Activated T-cell treated with anti-CD3 and anti-CD28 coated beads, Interleukin-2, amount 50 U/mL, for 4 hours (primary cell): ENCODE measurements around the gene FIGNL1. TPM values are rescaled to one million over a fixed set of nuclear protein-coding genes. Genes with fewer than 3 reads are reported as not detected.
A peak's percentile ranks its signal among the peaks of the same experiment; 100 is the strongest.

Experiments used
- ATAC-seq, 2 donors: fragments of 200-7000 bp; cut with Tn5 transposase; one replicate each; pipeline ENCODE4 v1.10.0; 2021
- DNase-seq: peaks from one replicate; pipeline ENCODE4 v3.0.0-alpha.2; 2020
- H3K27me3 Mint-ChIP-seq: one replicate; pipeline ENCODE4 v1.8.0; 2021; ENCODE audit warnings: low read depth, mixed read lengths
- H3K36me3 Mint-ChIP-seq: one replicate; pipeline ENCODE4 v1.8.0; 2022; ENCODE audit warnings: mixed read lengths; ENCODE audit not compliant: insufficient read depth
- H3K4me1 Mint-ChIP-seq: one replicate; pipeline ENCODE4 v1.8.0; 2021; ENCODE audit warnings: low read depth, mixed read lengths
- H3K4me3 Mint-ChIP-seq: one replicate; pipeline ENCODE4 v1.8.0; 2021; ENCODE audit warnings: mild to moderate bottlenecking, moderate library complexity, mixed read lengths
- H3K9me3 Mint-ChIP-seq: one replicate; pipeline ENCODE4 v1.8.0; 2021; ENCODE audit warnings: mixed read lengths
- total RNA-seq, 3 donors: library from RNA; stranded (reverse); gene quantifications; one replicate each; pipeline ENCODE4 v1.2.1, GENCODE V29; 2021

Gene FIGNL1
- total RNA-seq, 3 donors from 2014 or later, result 27.9 to 40.7 (median 35.1) TPM

DNA sequence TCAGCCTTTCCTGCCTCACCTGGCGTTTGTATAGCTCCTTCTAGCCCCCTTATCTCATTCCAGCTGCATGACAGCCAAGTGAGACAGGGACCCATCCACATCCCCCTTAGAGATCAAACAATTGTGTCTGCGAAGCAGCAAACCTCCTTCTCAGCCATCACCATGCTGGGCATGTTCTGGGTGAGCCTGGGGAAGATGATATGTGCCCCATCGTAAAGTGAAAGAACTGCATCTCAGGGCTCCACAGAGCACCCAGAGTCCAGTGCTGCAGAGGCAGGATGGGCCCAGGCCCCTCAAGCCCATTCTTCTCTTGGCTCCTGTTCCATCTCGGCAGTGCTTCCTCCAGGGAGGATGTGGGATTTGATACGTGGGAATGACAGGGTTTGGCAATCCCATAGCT is 43.2 kb downstream of the FIGNL1 start:
- peaks cover 34% of the 10 kb centered on the region for H3K36me3 Mint-ChIP-seq
- no peak for DNase-seq
- H3K4me1 Mint-ChIP-seq, result peaks cover 89% of the 10 kb centered on the region
- no peaks in the 10 kb centered on the region for H3K9me3 Mint-ChIP-seq
- no peak overlapping the region for H3K4me3 Mint-ChIP-seq
- ATAC-seq, result no peak
- no peaks in the 10 kb centered on the region for H3K27me3 Mint-ChIP-seq

DNA sequence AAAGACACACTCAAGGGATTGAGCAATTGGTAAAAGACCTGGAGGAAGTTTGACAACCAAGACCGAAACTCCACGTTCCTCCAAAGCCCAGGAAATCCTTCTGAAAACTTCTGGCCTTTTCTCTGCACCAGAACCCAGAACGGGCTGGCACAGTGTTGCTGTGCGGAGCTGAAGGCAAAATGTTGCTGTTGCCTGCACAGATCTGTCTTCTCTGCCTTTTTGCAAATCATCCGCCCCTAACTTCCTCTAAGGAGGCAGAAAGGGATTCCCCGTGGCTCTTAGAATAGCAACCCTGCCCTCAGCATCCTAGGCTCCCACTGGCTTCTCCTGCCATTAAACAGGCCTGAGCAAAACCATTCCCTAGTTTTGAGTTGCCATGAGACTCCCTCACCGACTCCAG is 44.9 kb downstream of the FIGNL1 start:
- H3K9me3 Mint-ChIP-seq, result no peaks in the 10 kb centered on the region
- ATAC-seq (no peak), DNase-seq (no peak)
- H3K36me3 Mint-ChIP-seq, result peaks cover 48% of the 10 kb centered on the region
- peaks cover 87% of the 10 kb centered on the region for H3K4me1 Mint-ChIP-seq
- H3K4me3 Mint-ChIP-seq, result no peak overlapping the region
- no peaks in the 10 kb centered on the region for H3K27me3 Mint-ChIP-seq

DNA sequence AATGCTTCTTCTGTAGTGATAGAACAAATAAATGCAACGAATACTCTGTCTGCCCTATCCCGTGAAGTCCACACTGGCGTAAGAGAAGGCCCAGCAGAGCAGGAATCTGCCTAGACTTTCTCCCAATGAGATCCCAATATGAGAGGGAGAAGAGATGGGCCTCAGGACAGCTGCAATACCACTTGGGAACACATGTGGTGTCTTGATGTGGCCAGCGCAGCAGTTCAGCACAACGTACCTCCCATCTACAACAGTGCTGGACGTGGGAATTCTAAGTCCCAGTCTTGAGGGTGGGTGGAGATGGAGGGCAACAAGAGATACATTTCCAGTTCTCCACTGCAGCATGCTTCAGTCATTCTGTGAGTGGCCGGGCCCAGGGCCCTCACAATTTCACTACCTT is 45.8 kb downstream of the FIGNL1 start:
- DNase-seq (no peak), ATAC-seq (no peak)
- peaks cover 85% of the 10 kb centered on the region for H3K4me1 Mint-ChIP-seq
- H3K4me3 Mint-ChIP-seq, result no peak overlapping the region
- H3K36me3 Mint-ChIP-seq, result peaks cover 53% of the 10 kb centered on the region
- no peaks in the 10 kb centered on the region for H3K9me3 Mint-ChIP-seq
- no peaks in the 10 kb centered on the region for H3K27me3 Mint-ChIP-seq

DNA sequence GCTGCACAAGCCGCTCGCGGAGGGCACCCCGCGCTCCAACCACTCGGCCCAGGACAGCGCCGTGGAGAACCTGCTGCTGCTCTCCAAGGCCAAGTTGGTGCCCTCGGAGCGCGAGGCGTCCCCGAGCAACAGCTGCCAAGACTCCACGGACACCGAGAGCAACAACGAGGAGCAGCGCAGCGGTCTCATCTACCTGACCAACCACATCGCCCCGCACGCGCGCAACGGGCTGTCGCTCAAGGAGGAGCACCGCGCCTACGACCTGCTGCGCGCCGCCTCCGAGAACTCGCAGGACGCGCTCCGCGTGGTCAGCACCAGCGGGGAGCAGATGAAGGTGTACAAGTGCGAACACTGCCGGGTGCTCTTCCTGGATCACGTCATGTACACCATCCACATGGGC is 50.0 kb downstream of the FIGNL1 start:
- Mint-ChIP-seq H3K27me3 (no peaks in the 10 kb centered on the region), H3K9me3 (no peaks in the 10 kb centered on the region), H3K36me3 (peaks cover 61% of the 10 kb centered on the region), H3K4me3 (no peak overlapping the region), H3K4me1 (peaks cover 78% of the 10 kb centered on the region)
- DNase-seq (no peak), ATAC-seq (no peak)

DNA sequence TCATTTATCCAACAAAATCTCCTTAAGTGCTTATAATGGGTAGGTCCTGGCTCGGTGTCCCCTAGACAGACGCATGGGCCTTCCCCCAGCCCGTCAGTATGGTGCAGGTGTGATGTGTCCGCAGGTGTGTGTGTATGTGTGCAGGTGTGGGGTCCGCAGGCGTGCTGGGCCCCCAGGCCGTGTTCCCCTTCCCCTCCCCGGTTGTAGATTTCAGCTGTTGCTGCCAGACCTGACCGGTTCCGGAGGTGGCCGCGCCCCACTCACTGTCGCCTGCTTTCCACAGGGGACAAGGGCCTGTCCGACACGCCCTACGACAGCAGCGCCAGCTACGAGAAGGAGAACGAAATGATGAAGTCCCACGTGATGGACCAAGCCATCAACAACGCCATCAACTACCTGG is 50.5 kb downstream of the FIGNL1 start:
- DNase-seq (no peak), ATAC-seq (no peak)
- Mint-ChIP-seq H3K27me3 (no peaks in the 10 kb centered on the region), H3K36me3 (peaks cover 63% of the 10 kb centered on the region), H3K4me1 (peaks cover 76% of the 10 kb centered on the region), H3K9me3 (no peaks in the 10 kb centered on the region), H3K4me3 (no peak overlapping the region)

DNA sequence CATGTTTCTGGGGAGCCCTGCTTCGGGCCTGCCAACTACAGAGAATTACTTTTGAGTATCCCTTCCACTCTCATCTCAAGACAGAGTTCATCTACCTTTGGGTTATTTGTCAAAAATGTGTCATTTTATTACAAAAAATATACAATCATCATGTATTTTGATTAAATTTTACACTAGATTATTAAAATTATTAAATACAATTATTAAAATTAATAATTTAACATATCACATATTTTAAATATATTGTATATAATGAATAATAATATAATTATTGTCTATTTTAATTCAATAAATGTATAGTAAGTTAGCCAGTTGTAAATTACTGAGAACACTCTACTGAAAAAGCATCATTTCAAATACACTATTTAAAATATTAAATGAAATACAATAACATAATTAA is 50.9 kb downstream of the FIGNL1 start:
- Mint-ChIP-seq H3K4me3 (no peak overlapping the region), H3K36me3 (peaks cover 63% of the 10 kb centered on the region), H3K27me3 (no peaks in the 10 kb centered on the region), H3K9me3 (no peaks in the 10 kb centered on the region), H3K4me1 (peaks cover 77% of the 10 kb centered on the region)
- ATAC-seq (no peak), DNase-seq (no peak)

DNA sequence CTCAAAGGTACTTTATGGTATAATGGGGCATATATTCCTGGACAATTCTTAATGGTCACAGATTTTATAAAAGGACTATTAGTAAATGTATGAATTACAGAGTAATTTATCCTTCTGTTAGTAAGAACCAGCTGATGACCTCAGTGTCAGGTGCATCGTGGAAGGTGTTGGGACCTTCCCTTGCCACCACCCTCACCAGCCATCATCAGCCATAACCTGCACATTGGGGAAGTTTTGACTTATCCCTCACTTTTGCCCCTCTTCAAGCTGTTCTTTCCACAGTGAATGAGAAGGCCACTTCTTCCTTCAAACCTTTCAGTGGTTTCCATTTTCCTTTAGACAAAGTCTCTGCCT is 52.2 kb downstream of the FIGNL1 start:
- H3K9me3 Mint-ChIP-seq, result peaks cover 5% of the 10 kb centered on the region
- H3K4me3 Mint-ChIP-seq, result peak overlapping the region; percentile 30
- no peak for ATAC-seq
- H3K27me3 Mint-ChIP-seq, result no peaks in the 10 kb centered on the region
- H3K36me3 Mint-ChIP-seq, result peaks cover 64% of the 10 kb centered on the region
- no peak for DNase-seq
- H3K4me1 Mint-ChIP-seq, result peaks cover 77% of the 10 kb centered on the region

DNA sequence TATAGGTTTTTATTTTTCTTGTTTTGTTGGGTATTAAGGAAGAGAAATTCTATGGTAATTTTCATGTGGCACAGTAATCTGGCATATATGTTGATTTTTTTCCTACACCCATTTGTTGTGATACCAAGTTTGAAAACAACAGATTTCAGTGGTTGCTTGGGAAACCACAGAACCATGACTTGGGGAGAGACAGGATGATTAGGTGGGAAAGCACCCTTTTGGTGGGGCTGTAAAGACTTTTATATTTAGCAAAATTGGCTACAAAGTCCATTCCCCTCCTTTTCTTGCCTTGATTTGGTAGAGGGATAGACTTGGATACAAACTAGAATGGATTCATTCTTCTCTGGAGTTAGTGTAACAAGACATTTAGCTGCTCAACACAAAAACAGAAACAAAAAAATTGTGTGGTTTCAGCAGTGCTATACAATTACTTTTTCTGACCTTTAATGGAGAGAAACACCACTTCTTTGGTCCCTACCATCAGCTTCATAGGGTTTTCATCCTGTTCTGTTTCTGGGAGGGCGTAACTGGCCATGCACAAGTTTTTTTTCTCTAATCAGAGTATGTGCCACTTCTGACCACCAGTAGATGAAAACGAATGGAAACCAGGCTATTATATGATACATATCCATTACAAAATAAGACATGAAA is 52.7 kb downstream of the FIGNL1 start:
- H3K9me3 Mint-ChIP-seq, result peaks cover 5% of the 10 kb centered on the region
- H3K36me3 Mint-ChIP-seq, result peaks cover 65% of the 10 kb centered on the region
- ATAC-seq (peak; percentile 31 to 56), DNase-seq (no peak)
- H3K4me3 Mint-ChIP-seq, result peak overlapping the region; percentile 27
- peaks cover 77% of the 10 kb centered on the region for H3K4me1 Mint-ChIP-seq
- H3K27me3 Mint-ChIP-seq, result no peaks in the 10 kb centered on the region

DNA sequence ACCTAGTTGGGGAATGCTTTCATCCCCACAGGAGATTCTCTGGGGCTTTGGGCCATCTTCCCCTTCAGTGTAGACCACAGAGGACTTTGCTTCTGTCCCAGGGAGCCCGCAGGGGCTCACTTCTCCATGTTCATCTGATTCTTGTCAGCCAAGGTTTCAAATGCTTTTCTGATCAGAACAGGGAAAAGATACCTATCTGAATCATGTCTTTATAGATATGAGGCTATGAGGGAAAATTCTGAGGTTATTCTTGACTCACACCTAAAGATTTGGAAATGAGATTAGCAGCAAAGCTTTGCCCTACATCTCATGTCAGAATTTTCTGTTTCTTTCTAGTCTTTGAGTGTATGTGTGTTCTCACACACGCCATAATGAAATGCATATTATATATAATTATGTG is 53.3 kb downstream of the FIGNL1 start:
- Mint-ChIP-seq H3K27me3 (no peaks in the 10 kb centered on the region), H3K9me3 (peaks cover 5% of the 10 kb centered on the region), H3K4me3 (peak overlapping the region; percentile 49), H3K36me3 (peaks cover 65% of the 10 kb centered on the region), H3K4me1 (peaks cover 77% of the 10 kb centered on the region)
- peak; percentile 55 for ATAC-seq
- DNase-seq, result no peak

DNA sequence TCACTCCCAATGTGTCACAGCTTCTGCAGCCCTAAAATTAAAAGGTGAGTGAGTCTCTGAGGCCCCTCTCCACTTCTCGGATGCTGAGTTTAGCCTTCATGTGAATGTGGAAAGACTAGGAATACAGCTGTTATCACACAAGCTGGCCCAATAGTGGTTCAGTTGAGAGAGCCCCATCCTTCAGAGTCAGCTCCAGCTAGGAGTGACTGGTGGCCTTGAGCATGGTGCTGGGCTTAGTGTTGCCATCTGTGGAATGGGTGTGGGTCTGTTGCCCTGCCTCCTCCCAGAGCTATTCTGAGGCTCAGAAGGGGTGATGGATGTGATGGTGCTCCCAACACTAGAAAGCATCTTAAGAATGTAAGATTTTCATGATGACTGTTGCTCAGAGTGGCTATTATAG is 55.8 kb downstream of the FIGNL1 start:
- H3K36me3 Mint-ChIP-seq, result peaks cover 66% of the 10 kb centered on the region

More for the DNA sequence above, 55.8 kb downstream of the FIGNL1 start:
- H3K9me3 Mint-ChIP-seq, result peaks cover 5% of the 10 kb centered on the region
- no peak for DNase-seq
- H3K27me3 Mint-ChIP-seq, result no peaks in the 10 kb centered on the region
- peaks cover 88% of the 10 kb centered on the region for H3K4me1 Mint-ChIP-seq
- no peak for ATAC-seq
- no peak overlapping the region for H3K4me3 Mint-ChIP-seq

Other genes with a start within 250 kb of the FIGNL1 start
- 100 to 1,000 TPM; 168 to 229 (median 228) TPM for gene IKZF1, start 145.6 kb downstream of the FIGNL1 start, total RNA-seq
- gene DDC, start 115.1 kb upstream of the FIGNL1 start, total RNA-seq, result under 1 TPM in 2 of 3 donors, not detected in 1; 0.38 to 0.61 TPM